Activated T-cell treated with anti-CD3 and anti-CD28 coated beads for 4 hours (primary cell): ENCODE results near the gene MEG3.

Experiments used
- DNase-seq: peaks from one replicate; pipeline ENCODE4 v3.0.0-alpha.2; 2020

MEG3 gene

GRCh38 chr14:100851586-100851916, 25.6 kb downstream of the MEG3 start:
- no peak for DNase-seq

- DNase-seq = no peak
Observed at GRCh38 chr14:100851946-100852620, 26.2 kb downstream of the MEG3 start.

GRCh38 chr14:100854435-100854834, 28.5 kb downstream of the MEG3 start:
- no peak for DNase-seq

GRCh38 chr14:100855256-100855930, 29.5 kb downstream of the MEG3 start:
- DNase-seq = no peak

- DNase-seq = no peak
Observed at GRCh38 chr14:100856056-100856950, 30.4 kb downstream of the MEG3 start.

- DNase-seq = no peak
Observed at GRCh38 chr14:100857233-100857922, 31.5 kb downstream of the MEG3 start.

- no peak for DNase-seq
Observed at GRCh38 chr14:100857923-100858837, 32.3 kb downstream of the MEG3 start.

GRCh38 chr14:100858838-100859220, 32.9 kb downstream of the MEG3 start:
- DNase-seq = no peak

- no peak for DNase-seq
Observed at GRCh38 chr14:100859781-100860180, 33.9 kb downstream of the MEG3 start.

GRCh38 chr14:100860556-100861187, 34.8 kb downstream of the MEG3 start:
- no peak for DNase-seq

- no peak for DNase-seq
Observed at GRCh38 chr14:100861188-100861936, 35.4 kb downstream of the MEG3 start.

- no peak for DNase-seq
Observed at GRCh38 chr14:100861937-100862247, 36.0 kb downstream of the MEG3 start.

- DNase-seq = no peak
Observed at GRCh38 chr14:100862277-100862676, 36.4 kb downstream of the MEG3 start.

GRCh38 chr14:100862793-100863192, 36.9 kb downstream of the MEG3 start:
- no peak for DNase-seq

GRCh38 chr14:100864206-100864605, 38.3 kb downstream of the MEG3 start:
- DNase-seq = no peak

- DNase-seq = no peak
Observed at GRCh38 chr14:100864960-100865681, 39.2 kb downstream of the MEG3 start.

GRCh38 chr14:100865682-100866591, 40.0 kb downstream of the MEG3 start:
- no peak for DNase-seq

GRCh38 chr14:100866666-100867630, 41.0 kb downstream of the MEG3 start:
- no peak for DNase-seq
